Epidermal melanocyte (primary cell): Measurements from ENCODE around the gene ERRFI1.

Experiments used
- DNase-seq: peaks from one replicate; pipeline ENCODE4 v3.0.0; 2011; ENCODE audit warnings: low spot score; ENCODE audit not compliant: insufficient read length

ERRFI1 gene

DNA sequence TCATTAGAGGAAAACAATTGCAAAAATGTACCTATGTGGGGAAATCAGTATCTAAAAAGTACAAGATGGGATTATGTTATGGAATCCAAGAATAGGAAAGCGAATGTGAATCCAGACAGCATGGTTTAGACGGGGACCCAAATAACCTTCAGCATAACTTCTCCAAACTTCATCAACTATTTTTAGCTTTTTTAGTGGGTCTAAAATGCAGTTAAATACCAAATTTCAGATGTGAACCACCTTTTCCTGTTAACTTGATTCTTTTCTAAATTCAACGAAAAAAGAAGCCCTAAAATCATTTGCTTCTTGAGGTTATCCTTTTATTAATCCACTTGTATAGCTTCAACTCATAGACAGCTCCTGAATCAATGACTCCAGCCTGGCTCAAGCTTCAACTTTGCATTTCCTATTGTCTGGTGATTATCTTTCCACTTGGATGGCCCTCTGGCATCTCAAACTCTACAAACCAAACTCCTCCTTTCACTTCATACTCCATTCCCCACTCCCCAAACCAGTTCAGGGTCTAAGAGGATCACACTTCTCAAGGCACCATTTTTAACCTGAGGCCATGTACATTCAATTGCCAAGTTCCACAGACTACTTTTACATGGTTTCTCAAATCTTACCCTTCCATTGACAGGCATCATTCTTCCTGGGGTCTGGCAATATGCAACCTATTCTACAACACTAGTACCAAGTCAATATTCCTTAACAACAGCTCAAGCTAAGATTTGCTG lies 7.4 kb downstream of the ERRFI1 start:
- no peak for DNase-seq

DNA sequence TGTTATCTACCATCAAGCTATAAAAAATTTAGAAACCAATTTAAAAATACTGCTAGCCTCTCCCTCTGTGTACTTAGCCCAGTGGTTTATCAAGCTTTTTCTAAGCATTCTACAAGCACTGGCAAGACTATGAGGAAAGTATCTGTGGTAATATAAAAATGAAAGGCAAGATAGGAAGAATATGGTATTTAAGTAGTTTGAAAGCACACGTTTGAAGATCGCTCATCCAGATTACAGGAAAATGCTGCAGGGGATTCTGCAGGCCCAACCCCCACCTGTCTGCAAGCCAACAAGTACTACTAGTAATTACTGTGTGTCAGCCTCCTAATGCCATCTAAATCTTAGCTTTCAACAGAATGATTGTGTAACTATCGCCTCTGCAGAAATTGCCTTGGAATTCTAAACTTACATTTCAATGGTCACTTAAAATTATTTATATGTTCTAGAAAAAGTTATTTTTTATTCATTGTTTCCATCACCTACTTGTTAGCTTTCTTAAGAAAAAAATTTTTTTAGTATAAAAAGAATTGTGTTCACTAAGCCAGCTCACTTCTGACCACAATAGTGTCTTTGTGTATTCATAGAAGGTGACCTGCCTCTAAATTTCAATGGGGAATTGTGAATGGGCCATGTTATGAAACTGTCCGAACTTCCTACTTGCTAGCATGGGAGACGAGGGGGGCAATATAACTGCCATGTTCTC lies 8.5 kb downstream of the ERRFI1 start:
- no peak for DNase-seq

GRCh38 chr1:8016895-8017241 lies 9.2 kb downstream of the ERRFI1 start:
- no peak for DNase-seq

DNA sequence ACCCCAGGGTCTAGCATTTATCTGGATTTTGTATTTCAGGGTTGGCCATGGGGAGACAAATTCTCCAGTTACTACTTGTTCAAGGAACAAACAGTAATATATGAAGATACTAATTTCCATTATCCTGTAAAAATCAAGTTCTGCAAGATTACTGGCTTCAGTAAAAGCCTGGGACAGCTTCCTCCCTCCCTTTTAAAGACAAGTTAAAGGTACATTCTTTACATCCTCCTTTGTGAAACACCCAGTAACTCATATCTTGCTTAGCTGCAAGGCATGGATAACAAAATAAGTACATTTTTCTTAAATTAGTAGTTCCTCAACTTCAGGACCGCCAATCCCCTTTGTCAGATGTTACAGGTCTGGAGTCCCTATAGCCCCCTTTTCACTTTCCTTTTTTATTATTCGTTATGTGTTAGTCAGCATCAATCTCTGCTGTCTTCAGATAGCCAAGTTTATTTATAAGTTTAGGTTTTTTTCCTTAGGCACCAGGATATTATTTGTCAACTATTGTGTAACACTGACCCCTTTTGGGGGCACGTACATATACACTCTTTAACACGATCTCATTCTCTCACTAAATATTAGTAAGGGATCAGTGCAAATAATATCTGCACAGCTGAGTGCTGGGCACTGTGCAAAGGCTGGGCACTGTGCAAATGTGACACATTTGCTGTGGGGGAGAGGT lies 9.8 kb downstream of the ERRFI1 start:
- DNase-seq = no peak

DNA sequence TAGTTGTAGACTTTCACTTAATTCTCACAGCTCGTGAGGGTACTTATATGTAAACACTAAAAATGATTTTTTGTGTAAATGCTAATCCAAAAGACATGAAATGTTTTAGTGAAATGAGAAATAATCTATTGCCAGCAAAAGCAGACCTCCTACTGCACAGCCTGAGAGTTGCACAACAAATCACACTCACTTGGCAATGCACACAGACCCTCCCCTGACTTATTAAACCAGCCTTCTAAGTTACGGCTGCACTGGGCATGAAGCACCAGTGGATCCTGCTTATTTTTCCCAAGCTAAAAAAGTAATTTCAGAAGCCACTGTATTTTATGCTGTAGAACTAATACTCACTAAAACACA lies 10.3 kb downstream of the ERRFI1 start:
- no peak for DNase-seq

- no peak for DNase-seq
These were observed 10.9 kb downstream of the ERRFI1 start for GRCh38 chr1:8015036-8015808.

GRCh38 chr1:8014381-8014988 lies 11.6 kb downstream of the ERRFI1 start:
- DNase-seq = no peak

DNA sequence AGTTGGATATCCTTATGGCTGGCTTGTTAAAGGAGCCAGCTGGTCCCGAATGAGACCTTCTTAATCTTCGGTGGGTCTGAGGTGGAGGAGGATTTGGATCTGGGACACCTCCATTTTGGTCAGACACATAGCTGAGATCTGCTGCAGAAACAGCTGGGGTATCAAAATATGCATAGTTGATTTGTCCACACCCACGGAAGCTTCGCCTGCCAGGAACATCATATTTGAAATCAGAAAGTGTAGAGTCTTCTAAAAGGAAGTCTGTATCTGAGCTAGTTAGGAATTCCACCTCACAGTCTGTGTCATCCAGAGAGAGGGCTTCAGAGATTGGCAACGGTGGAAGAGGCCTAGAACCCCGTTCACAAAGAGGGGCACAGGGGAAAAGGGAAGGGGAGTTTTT lies 12.3 kb downstream of the ERRFI1 start:
- no peak for DNase-seq

DNA sequence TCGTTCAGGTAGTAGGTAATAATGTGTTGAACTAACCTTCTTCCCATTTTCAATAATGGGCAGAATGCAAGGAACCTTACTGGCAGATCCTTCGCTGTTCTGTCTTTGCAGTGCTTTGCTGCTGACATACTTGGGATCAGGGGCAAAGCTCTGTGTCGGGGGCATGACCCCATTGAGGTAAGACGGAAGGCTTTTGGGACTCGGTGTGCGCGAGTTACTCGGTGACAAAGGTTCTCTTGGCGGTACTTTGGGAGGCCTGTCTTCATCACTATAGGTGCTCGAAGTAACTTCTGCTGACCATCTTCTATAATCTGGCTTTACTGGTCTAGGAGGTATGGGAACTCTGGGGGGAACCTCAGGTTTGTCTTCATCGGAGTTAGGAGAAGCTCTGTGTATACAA lies 12.7 kb downstream of the ERRFI1 start:
- no peak for DNase-seq

DNA sequence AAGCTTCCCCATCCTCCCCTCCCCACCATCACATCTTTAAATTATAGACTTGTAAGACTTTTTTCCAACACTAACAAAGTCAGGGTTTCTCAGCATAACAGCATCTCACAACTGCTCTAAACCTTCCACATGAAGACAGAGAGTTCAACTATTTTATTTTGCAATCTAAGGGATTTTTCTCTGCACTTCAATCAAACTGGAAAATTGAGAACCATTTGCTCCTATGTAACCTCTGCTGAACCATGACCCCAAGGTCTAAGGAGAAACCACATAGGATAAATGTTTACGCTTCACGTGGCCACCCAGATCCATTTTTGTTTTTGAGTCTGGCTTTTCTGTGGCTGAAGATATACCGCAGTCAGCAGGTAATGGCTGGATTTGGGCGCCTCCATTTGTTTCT lies 13.2 kb downstream of the ERRFI1 start:
- no peak for DNase-seq

GRCh38 chr1:8011923-8012858 lies 13.9 kb downstream of the ERRFI1 start:
- DNase-seq = no peak

DNA sequence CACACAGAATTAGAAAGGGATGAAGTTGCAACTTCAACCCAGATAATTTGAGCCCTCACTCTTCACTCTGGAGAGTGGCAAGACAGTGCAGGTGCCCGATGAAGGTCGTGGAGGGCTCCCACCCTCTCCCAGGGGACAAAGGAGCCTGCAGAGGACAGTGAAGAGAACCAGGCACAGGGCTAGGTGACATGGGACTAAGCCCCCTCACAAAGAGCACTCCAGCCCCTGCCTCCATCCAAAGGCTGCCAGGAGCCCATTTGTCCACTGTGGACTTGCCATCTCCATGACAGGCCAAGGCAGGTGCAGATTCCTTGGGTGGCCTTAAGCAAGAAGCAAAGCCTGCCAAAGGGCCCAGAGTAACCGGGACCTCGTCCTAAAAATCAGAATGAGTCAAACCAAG lies 15.1 kb downstream of the ERRFI1 start:
- DNase-seq = no peak

GRCh38 chr1:8010080-8010664 lies 15.9 kb downstream of the ERRFI1 start:
- no peak for DNase-seq

- DNase-seq = no peak
These were observed 16.8 kb downstream of the ERRFI1 start for GRCh38 chr1:8009043-8010002.

DNA sequence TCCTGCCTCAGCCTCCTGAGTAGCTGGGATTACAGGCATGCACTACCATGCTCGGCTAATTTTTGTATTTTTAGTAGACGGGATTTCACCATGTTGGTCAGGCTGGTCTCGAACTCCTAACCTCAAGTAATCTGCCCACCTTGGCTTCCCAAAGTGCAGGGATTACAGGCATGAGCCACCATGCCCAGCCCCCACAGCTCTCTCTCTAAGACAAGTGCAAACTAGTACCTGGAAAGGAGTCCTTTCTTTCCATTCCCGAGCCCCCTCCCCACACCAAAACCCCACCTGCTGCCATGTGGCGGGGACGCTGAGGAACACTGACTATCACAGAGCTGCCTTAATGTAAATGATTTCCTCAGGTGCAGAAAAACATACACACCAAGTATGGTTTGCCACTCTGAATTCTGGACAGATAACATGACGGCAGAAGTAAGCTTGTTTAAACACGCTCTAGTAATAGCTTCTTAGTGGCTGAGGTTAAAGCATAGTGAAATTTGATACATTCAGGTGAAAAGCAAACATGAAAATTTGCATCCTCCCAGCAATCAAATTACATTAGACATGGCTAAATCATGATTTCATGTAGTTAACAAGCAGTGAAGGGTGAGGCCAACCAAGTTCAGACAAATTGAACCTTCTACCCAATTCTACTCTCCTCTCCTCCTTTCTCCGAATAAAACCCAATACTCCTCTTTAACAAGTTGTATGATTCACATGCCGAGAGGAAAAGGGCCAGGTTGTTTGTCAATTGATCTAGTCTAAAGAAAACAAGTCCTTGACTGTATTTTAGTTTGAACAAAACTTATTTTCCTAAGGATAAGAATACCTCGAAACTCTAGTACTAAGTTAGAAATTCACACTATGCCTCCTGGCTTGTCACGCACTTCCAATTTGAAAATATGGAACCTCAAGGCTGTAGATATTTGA lies 19.8 kb downstream of the ERRFI1 start:
- DNase-seq = no peak

GRCh38 chr1:8004803-8005573 lies 21.1 kb downstream of the ERRFI1 start:
- no peak for DNase-seq
